Spinal cord (tissue), 10 donors: Measurements from ENCODE around the gene KEL. TPM values are rescaled to one million over a fixed set of nuclear protein-coding genes. Genes with fewer than 3 reads are reported as not detected.
"Not testable (repeated sequence)": the region's sequence is repeated elsewhere in the genome, so short reads cannot be mapped to it uniquely, and the experiment has no call there.

Experiments
- DNase-seq, 6 donors: peaks; one replicate each; pipeline versions ENCODE4 v3.0.0 to v3.0.0-alpha.2; 2013 to 2015; ENCODE audit warnings: low spot score in 6 of 6, low read depth in 4 of 6
- H3K27ac ChIP-seq: one replicate; pipeline ENCODE4 v1.5.1; 2013; ENCODE audit warnings: low read depth, low read length, control low read depth
- H3K27me3 ChIP-seq: one replicate; pipeline ENCODE4 v1.6.1; 2013; ENCODE audit warnings: low read length; ENCODE audit not compliant: control insufficient read depth, insufficient read depth
- H3K36me3 ChIP-seq: one replicate; pipeline ENCODE4 v1.6.1; 2013; ENCODE audit warnings: low read length; ENCODE audit not compliant: control insufficient read depth, insufficient read depth
- H3K4me1 ChIP-seq: one replicate; pipeline ENCODE4 v1.6.1; 2013; ENCODE audit warnings: low read length; ENCODE audit not compliant: control insufficient read depth, insufficient read depth
- H3K4me3 ChIP-seq: one replicate; pipeline ENCODE4 v1.5.1; 2013; ENCODE audit warnings: low read depth, low read length, control low read depth
- H3K9me3 ChIP-seq: one replicate; pipeline ENCODE4 v1.6.1; 2013; ENCODE audit warnings: low read length; ENCODE audit not compliant: control insufficient read depth, insufficient read depth
- WGBS: methylation state at CpG from one replicate; pipeline ENCODE4 v1.1.5; 2013; ENCODE audit warnings: missing lambda C conversion rate; ENCODE audit not compliant: insufficient coverage; 5-methylcytosine and 5-hydroxymethylcytosine counted together
- polyA plus RNA-seq, 2 donors: library from polyadenylated mRNA; unstranded; fragments of 120-200 nt; gene quantifications; one replicate each; pipeline ENCODE4 v1.2.1, GENCODE V29; 2013; ENCODE audit not compliant: insufficient read length in 2 of 2
- total RNA-seq, 2 donors: library from RNA; depleted of rRNA in 1 of 2; stranded (reverse); fragments of 120-200 nt in 1 of 2; fragments of >200 nt in 1 of 2; gene quantifications; one replicate each; pipeline versions ENCODE4 v1.2.3 to v1.2.4, GENCODE V29; 2013 to 2014
- donor health status: healthy.

The KEL gene
- total and polyA plus RNA-seq, 4 donors: 0.60 to 3.4 (median 1.3) TPM

- Histone ChIP-seq H3K27ac (no peak overlapping the region), H3K4me3 (no peak overlapping the region), H3K27me3 (no peaks in the 10 kb centered on the region), H3K36me3 (no peaks in the 10 kb centered on the region), H3K9me3 (peaks cover 1% of the 10 kb centered on the region), H3K4me1 (no peaks in the 10 kb centered on the region)
- WGBS: no CpG with 5 or more reads among the region's 6 CpGs
- no peak for DNase-seq
These were observed 36.8 kb upstream of the KEL start for GRCh38 chr7:142998966-142999365.

- Histone ChIP-seq H3K27ac (no peak overlapping the region), H3K9me3 (peaks cover 1% of the 10 kb centered on the region), H3K4me3 (no peak overlapping the region), H3K27me3 (no peaks in the 10 kb centered on the region), H3K4me1 (no peaks in the 10 kb centered on the region), H3K36me3 (no peaks in the 10 kb centered on the region)
- DNase-seq: no peak
- no CpG with 5 or more reads among the region's 4 CpGs for WGBS
These were observed 35.4 kb upstream of the KEL start for GRCh38 chr7:142997456-142997989.

GRCh38 chr7:142992427-142992826, 30.3 kb upstream of the KEL start:
- no peak for DNase-seq
- no peak overlapping the region for H3K27ac ChIP-seq
- H3K27me3 ChIP-seq: no peaks in the 10 kb centered on the region
- H3K4me3 ChIP-seq: no peak overlapping the region
- WGBS: 80% methylated on average over 1 of the region's 3 CpGs
- H3K9me3 ChIP-seq: no peaks in the 10 kb centered on the region
- no peaks in the 10 kb centered on the region for H3K36me3 ChIP-seq
- no peaks in the 10 kb centered on the region for H3K4me1 ChIP-seq

- H3K27ac ChIP-seq: no peak overlapping the region
- H3K4me1 ChIP-seq: no peaks in the 10 kb centered on the region
- no peaks in the 10 kb centered on the region for H3K27me3 ChIP-seq
- no peaks in the 10 kb centered on the region for H3K36me3 ChIP-seq
- no peak for DNase-seq
- no peak overlapping the region for H3K4me3 ChIP-seq
- no CpG with 5 or more reads among the region's 1 CpG for WGBS
- no peaks in the 10 kb centered on the region for H3K9me3 ChIP-seq
These were observed 22.1 kb upstream of the KEL start for GRCh38 chr7:142984297-142984696.

- no peaks in the 10 kb centered on the region for H3K4me1 ChIP-seq
- H3K4me3 ChIP-seq: no peak overlapping the region
- no peak overlapping the region for H3K27ac ChIP-seq
- no peak for DNase-seq
- H3K9me3 ChIP-seq: no peaks in the 10 kb centered on the region
- no CpG with 5 or more reads among the region's 1 CpG for WGBS
- no peaks in the 10 kb centered on the region for H3K27me3 ChIP-seq
- no peaks in the 10 kb centered on the region for H3K36me3 ChIP-seq
These were observed 21.7 kb upstream of the KEL start for GRCh38 chr7:142983825-142984224.

GRCh38 chr7:142978402-142978801, 16.2 kb upstream of the KEL start:
- H3K36me3 ChIP-seq, H3K4me1 ChIP-seq, H3K27me3 ChIP-seq, H3K27ac ChIP-seq, DNase-seq, H3K9me3 ChIP-seq, H3K4me3 ChIP-seq: not testable (repeated sequence)
- WGBS: no CpG with 5 or more reads among the region's 4 CpGs

- Histone ChIP-seq H3K4me3 (no peak overlapping the region), H3K9me3 (no peaks in the 10 kb centered on the region), H3K4me1 (no peaks in the 10 kb centered on the region), H3K27ac (no peak overlapping the region), H3K27me3 (no peaks in the 10 kb centered on the region), H3K36me3 (no peaks in the 10 kb centered on the region)
- DNase-seq: no peak
- no CpG with 5 or more reads among the region's 3 CpGs for WGBS
These were observed 12.5 kb upstream of the KEL start for GRCh38 chr7:142974626-142975025.

- WGBS: 64% methylated on average over 1 of the region's 4 CpGs
- Histone ChIP-seq H3K9me3 (no peaks in the 10 kb centered on the region), H3K27me3 (no peaks in the 10 kb centered on the region), H3K27ac (no peak overlapping the region), H3K4me1 (no peaks in the 10 kb centered on the region), H3K36me3 (no peaks in the 10 kb centered on the region), H3K4me3 (no peak overlapping the region)
- no peak for DNase-seq
These were observed 7.0 kb upstream of the KEL start for GRCh38 chr7:142969183-142969582.

- WGBS: 86% methylated on average over 1 of the region's 4 CpGs
- no peak for DNase-seq
These were observed 6.1 kb upstream of the KEL start for GRCh38 chr7:142968229-142968628.

GRCh38 chr7:142964502-142965246, 2.5 kb upstream of the KEL start:
- no peaks in the 10 kb centered on the region for H3K27me3 ChIP-seq
- no peaks in the 10 kb centered on the region for H3K9me3 ChIP-seq
- H3K27ac ChIP-seq: no peak overlapping the region
- 71% methylated on average over 1 of the region's 6 CpGs for WGBS
- H3K4me3 ChIP-seq: no peak overlapping the region
- no peaks in the 10 kb centered on the region for H3K36me3 ChIP-seq
- no peaks in the 10 kb centered on the region for H3K4me1 ChIP-seq
- no peak for DNase-seq

More at GRCh38 chr7:142968229-142968628, 6.1 kb upstream of the KEL start:
- Histone ChIP-seq H3K9me3 (no peaks in the 10 kb centered on the region), H3K4me1 (no peaks in the 10 kb centered on the region), H3K27ac (no peak overlapping the region), H3K36me3 (no peaks in the 10 kb centered on the region), H3K4me3 (no peak overlapping the region), H3K27me3 (no peaks in the 10 kb centered on the region)
